GM15510 (cell line): Measurements from ENCODE around the gene FBXO24.

Experiments used
- POLR2A ChIP-seq: IDR thresholded peaks from 3 replicates; pipeline ENCODE4 v1.6.1; 2011; ENCODE audit warnings: borderline replicate concordance; ENCODE audit not compliant: insufficient read length; ENCODE audit errors: extremely low read depth

FBXO24 gene

GRCh38 chr7:100553032-100553431 lies 33.1 kb upstream of the FBXO24 start:
- no peak for TF ChIP-seq POLR2A

- no peak for TF ChIP-seq POLR2A
These were observed 30.4 kb upstream of the FBXO24 start for GRCh38 chr7:100555701-100556100.

DNA sequence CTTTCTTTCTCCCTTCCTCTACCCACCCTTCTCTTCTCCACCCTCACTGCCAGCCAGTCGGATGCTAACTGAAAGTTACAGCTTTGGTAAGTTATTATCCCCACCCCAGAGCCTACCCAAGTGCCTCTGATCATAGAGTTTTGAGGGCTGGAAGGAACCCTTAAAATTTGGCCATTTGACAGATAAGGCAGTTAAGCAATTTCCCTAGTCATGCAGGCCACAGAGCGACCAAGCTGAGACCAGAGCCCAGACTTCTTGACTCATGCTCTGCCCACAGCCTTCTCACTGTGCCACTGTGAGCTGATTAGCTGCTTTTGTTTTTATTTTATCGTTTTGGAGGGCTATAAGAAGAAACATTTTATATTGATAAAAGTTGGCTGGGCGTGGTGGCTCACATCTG lies 29.6 kb upstream of the FBXO24 start:
- no peak for TF ChIP-seq POLR2A

DNA sequence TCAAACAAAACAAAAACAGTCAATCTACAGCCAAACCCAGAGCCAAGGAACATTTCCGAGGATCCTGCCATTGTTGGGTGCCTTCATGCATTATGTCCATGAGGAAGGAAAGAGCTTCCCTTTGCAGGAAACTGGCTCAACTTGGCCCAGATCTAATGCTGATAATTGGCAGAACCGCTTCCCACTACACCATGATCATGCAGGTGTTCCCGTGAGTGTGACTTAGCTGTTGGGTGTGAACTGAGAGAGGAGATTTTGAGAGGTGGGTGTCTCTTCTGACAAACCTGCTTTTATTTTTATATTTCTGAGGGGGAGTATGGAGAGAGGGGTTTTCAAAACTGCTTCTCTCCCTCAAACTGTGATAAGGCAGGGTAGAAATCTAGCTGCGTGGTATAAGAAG lies 27.0 kb upstream of the FBXO24 start:
- TF ChIP-seq POLR2A: no peak

DNA sequence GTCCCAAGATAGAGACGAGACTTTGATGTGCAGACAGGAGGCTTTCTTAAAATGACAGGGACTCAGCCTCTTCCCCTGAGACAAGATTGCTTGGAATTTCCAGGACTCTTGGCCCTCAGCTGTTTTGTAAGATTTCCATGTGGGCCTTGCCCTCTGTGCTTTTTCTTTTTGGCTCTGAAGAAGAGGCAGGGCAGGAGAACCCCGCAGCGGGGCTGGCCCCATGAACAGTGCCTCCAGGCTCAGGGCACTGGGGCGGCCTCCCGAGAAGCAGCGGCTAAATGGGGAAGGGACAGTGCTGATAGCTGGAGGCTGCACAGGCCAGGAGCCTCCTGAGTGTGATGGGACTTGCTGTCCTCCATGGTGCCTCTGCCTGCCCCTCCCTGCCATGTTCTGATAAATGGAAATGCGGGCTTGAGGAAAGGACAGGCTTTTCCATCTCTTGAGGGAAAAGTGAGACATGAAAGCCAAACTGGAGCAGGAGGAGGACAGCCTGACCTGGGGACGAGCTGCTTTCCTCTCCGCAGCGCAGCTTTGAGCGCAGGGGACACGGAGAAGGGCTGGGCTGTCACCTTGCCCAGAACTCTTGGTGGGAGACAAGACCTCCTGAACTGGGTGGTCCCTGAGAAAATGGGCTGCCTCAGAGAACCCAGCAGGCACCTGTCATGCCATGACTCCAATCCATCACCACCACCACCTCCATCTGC lies 24.5 kb upstream of the FBXO24 start:
- no peak for TF ChIP-seq POLR2A

- TF ChIP-seq POLR2A: no peak
These were observed 23.7 kb upstream of the FBXO24 start for GRCh38 chr7:100562195-100563099.

DNA sequence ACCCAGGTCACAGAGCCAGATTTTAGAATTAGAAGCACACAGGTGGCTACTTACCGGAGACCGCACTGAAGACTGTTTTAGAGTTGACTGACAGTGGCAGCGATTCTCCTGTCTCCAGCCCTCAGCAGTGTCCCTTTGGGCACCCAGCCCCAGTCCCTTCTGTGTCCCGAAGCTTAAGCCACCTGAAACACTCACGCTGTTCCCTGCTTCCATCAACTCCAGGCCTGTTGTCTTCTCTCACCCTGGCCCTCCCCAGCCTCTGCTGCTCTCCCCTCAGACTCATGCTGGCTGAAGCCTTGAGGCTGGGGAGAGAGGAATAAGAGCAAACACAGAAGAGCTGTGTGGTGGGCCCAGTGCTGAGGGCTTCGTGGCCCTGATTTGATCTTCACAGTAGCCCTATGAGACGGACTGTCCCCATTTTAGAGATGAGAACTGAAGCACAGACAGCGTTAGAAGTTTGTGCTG lies 23.0 kb upstream of the FBXO24 start:
- no peak for TF ChIP-seq POLR2A

GRCh38 chr7:100563809-100564400 lies 22.2 kb upstream of the FBXO24 start:
- TF ChIP-seq POLR2A: no peak

DNA sequence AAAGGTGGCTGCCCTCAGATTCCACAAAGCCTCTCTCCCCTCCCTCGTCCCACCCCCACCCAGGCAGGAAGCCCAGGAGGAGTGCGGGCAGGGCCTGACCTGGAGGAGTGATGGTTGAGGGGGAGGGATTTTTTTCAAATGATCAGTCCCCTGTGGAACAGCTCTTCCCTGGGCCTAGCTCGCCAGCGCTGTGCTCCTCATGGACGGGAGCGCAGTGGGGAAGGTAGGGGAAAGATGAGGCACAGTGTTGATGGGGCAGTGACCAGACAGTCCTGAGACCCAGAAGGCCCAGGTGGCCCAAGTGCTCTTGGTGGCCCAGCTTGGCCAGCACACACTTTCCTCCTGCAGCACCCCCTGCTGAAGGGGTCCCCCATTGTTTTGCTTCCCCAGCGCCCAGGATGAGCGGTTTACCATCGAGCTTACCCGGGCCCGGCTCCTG lies 21.0 kb upstream of the FBXO24 start:
- TF ChIP-seq POLR2A: no peak

GRCh38 chr7:100566018-100566531 lies 20.1 kb upstream of the FBXO24 start:
- no peak for TF ChIP-seq POLR2A

- peak; percentile 5 for TF ChIP-seq POLR2A
These were observed 18.9 kb upstream of the FBXO24 start for GRCh38 chr7:100567031-100567730.

DNA sequence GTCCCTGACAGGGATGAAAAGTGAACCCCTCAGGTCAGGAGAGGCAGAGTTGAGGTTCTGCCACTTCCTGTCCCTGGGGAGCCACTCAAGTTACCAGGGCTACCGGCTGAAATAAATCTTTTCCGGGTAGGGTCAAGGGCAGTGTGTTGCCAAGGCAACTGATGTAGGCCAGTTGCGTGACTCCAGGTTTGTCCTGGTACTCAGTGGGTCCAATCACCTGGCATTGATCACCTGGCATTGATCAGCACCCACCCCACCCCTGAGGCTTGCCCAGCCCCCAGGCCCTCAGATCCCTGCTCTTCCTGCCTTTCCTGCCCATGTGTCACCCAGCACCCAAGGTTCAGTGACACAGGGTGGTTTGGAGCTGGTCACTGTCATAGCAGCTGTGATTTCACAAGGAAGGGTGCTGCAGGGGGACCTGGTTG lies 18.4 kb upstream of the FBXO24 start:
- TF ChIP-seq POLR2A: no peak

- peak; percentile 25 for TF ChIP-seq POLR2A
These were observed 17.8 kb upstream of the FBXO24 start for GRCh38 chr7:100568176-100568895.
